GM18873 (cell line): Measurements from ENCODE around the gene SAMD14.

ENCODE experiments used
- ATAC-seq: cut with Tn5 transposase; IDR thresholded peaks from one replicate; pipeline ENCODE4 v1.9.1; 2021; ENCODE audit warnings: mild to moderate bottlenecking, moderate library complexity, moderate number of reproducible peaks; ENCODE audit not compliant: unreplicated experiment, low FRiP score

SAMD14 gene

DNA sequence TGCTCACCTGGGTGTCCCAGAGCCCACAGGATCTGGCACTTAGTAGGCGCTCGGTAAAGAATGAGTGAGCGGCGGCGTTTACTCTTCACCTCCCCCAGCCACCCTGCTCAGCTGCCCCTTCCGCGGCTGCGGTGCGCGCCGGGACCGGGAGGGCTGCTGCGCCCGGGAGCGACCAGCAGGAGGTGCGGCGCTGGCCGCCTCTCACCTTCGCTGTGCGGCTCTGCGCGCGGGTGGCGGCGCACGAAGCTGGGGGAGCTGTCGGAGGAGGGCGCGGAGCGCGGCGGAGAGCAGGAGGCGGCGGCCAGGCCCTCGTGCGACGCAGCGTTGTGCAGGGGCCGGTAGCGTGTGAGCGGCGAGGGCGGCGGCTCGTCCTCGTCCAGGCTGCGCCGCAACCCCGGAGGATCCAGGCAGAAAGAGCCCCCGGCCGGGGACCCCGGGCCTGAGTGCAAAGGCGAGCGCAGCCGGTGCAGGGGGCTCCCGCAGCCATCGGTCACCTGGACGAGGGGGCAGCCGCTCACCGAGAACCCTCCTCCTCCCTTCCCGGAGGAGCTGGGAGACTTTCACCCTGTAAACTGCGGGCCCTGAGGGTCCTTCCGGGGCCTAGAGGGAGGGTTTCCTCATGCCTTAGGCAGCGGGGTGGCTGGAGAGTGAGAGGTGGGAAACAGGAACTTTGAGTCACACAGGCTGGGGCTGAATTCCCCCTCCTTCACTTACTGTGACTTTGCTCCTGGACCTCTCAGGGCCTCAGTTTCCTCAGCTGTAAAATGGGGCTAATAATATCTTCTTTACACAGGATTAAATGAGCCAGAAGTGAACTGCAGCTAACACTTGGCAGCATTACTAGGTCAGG is 12.5 kb downstream of the SAMD14 start:
- ATAC-seq = no peak

DNA sequence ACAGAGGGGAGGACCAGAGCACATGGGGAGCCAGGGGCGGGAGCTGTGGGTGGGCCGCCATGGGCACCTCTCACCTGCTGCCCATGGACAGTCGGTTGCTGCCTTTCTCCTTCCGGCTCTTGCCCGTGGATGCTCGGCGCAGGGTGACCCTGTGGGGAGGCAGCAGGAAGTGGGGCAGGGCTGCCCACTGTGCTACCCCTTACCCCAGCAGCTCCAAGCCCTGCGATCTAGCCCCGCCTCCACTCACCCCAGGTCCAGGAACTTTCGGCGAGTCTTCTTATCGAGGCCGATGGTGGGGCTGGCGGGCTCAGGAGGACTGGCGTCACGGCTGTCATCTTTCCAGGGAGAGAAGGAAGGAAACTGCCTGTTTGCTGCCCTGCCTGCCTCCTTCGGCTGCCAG is 14.2 kb downstream of the SAMD14 start:
- no peak for ATAC-seq

DNA sequence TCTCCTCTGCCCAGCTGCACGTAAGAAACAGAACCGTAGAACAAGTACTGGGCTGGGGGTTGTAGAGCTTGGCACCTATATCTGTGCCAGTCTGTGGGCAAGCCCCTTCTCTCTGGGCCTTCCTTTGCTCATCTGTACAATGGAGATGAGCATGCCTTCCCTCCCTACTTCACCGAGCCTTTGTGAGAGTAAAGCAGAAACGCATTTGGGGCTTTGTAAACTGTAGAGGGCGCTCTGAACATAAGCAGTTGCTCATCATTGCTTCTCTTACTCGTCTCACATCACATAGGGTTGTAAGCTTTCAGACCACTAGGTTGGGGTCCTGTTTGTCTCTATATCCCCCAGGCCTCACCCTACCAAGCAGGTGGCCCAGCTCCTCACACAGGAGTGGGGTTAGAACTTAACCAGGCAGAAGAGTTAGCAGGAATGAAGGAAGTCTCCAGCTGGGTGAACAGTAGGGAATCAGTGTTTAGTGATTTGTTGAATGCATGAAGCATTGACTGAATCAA is 15.1 kb downstream of the SAMD14 start:
- no peak for ATAC-seq

- ATAC-seq = no peak
These were observed 15.6 kb downstream of the SAMD14 start for GRCh38 chr17:50114401-50114800.

DNA sequence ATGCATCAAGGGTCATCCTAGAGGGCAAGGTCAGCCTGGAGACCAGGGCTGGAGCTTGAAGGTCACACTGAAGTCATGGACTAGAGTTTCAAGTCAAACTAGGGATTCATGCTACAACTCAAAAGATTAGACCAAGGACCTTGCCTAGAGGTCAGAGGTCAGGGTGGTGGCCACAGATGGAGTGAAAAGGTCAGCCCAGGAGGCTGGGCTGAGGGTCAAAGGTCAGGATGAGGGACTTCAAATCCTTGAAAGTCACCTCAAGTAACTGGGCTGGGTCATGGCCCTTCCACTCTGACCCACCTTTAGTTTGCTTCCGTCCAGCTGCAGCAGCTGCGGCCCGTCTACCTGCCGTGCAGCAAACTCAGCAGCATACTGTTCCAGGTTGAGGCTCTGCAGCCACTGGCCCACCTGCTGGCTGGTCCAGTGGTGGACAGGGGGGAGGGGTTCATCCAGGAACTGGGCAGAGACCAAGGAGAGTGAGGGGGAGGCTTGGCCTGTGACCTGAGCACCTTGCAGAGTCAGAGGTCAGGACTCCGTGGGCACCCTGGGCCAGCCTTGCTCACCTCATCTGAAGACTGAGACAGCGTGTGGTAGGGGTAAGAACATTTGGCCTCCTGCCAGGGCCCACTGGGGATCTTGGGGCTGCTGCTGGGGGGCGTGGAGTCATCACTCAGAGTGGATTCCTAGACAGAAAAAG is 16.2 kb downstream of the SAMD14 start:
- ATAC-seq = no peak

GRCh38 chr17:50112694-50113093 is 17.3 kb downstream of the SAMD14 start:
- ATAC-seq = no peak

DNA sequence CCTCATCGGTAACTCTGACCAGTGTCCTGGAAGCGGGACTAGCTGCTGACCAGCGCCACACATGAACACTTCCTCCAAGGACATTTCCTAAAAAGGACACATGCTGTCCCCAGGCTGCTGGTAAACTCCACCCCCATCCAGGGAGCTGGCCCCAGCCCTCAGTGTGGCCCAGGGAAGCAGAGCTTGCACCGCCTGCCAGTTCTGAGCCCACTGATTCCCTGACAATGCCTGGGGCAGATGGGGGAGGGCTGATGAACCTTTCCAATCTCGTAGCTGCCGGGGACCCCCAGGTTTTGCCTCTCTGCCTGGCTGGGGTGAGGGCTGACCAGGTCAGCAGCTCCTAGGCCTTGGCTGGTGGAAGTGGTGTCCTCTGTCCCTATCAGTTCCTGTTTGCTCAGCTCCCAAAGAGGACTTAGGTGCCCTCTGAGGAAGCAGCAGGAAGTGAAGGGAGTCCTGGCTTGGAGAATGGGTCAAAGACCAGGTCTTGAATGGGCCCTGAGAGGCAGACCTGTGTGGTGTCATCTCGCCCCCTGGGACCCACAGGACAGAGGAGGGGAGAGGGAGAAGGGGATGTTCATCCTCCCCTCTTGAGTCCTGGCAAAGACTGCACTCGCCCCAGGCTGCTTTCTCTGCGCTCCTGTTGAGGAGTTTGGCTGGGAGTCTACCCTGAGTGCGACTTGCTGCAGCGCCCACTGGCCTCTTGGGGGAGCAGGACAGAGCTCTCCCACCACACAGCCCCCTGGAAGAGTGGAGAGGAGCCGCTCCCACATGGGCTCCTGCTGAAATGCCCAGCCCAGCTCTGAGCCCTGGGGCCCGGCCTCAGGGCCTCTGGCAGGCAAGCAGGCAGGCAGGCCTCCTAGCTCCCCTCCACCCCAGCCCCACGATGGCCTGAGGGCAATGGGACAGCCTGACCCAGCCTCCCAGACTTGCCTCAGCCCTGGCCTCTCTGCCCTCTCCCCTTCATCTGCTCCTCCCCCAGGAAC is 18.0 kb downstream of the SAMD14 start:
- no peak for ATAC-seq

DNA sequence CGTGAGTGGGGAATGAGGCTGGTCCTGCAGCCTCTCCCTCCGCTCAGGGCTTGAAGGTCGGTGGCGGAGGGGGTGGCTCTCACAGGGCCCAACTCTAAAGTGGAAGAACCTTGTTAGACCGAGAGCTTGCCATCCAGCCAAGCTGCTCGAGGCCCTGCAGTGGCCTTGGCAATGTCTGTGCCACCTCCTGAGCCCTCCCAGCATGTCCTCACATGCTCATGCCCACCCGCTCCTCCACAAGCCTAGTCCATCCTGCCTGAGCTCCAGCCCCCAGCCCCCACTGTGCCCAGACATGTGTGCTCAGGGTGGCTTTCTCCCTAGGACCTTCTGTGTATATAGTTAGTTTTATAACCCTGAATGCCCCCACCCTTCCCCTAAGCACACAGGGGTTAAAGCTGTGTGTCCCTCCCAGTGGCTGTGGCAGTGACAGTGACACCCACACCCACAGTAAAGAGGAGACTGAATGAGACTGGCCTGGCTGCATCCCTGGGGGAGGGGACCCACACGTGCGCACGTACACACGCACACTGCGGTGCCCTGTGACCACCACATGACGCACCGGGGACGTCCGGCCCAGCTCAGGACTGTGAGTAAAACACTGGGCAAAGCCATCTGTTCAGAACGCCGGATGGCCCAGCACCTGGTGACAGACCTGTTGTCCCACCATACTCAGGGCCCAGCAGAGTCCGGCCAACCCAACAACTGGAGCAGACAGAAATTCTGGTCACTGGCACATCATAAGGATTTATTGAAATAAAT is 19.2 kb downstream of the SAMD14 start:
- ATAC-seq = no peak

GRCh38 chr17:50109785-50110184 is 20.2 kb downstream of the SAMD14 start:
- ATAC-seq = no peak

- ATAC-seq = no peak
These were observed 20.8 kb downstream of the SAMD14 start for GRCh38 chr17:50109207-50109606.

- ATAC-seq = no peak
These were observed 21.4 kb downstream of the SAMD14 start for GRCh38 chr17:50108556-50108955.

DNA sequence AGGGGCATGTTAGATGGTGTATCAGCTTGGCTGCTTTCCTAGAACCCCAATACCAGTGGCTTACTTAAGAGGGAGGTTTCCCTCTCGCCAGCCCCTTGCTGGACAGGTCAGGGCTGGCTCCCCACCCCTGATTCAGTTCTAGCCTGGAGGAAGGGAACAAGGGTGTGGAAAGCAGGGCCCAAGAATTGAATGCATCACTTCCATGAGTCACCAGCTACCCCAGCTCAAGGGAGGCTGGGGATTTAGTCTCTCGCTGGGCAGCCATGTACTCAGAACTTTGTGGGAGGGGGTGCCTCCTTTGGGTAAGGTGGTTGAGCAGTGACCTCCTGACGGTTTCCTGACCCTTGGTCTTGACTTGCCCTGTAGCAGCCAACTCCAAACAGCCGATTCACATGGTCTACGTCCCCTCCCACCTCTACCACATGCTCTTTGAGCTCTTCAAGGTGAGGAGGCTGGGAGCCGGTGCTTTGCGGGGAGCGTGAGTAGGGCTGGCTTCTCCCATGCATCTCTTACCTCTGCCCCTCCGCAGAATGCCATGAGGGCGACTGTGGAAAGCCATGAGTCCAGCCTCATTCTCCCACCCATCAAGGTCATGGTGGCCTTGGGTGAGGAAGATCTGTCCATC is 22.1 kb downstream of the SAMD14 start:
- ATAC-seq = no peak

DNA sequence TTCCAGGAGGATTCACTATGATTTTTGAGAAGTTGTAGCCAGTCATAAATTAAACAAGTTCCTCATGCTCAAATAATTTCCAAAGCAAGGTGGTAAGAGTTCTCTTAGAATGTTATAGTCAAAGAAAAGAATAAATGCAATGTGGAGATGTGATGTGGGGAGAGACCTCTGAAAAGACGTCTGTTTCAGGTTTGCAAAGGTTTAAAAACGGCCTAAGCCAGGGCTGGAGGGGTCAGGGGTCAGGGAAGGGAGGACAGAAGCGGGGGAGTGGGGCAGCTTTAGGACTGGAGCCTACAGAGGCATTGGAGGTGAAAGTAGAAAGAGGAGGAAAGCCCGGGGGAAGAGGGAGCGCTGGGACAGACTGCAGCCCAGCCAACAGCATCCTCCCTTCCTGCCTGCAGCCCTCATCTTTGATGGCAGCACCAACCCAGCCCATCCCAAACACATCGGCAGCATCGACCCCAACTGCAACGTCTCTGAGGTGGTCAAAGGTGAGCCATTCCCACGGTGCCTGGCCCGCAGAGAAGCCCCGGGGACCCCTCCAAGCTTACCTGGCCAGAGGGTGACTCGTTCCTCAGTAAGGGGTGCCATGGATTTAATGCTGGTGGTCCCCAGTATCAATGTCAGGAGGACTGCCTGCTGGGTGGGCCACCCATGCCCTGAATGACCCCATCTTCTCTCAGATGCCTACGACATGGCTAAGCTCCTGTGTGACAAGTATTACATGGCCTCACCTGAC is 23.4 kb downstream of the SAMD14 start:
- ATAC-seq = no peak

- no peak for ATAC-seq
These were observed 24.1 kb downstream of the SAMD14 start for GRCh38 chr17:50105811-50106210.

DNA sequence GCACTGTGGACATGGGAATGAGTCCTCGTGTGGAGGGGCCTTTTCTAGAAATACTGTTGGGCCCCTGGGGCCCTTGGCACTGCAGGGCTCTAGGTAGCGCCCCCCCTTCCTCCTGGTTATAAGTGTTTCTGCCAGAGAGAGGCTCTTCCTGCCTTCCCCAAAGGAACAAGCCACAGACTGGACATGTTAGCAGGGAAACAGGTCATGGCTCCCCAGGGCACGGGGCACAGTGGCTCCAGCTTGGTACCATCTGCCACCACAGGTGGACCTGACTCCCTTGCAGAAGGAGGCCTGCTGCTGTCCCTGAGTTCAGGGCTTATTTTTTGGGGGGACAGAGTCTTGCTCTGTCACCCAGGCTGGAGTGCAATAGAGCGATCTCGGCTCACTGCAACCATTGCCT is 26.0 kb downstream of the SAMD14 start:
- no peak for ATAC-seq

- no peak for ATAC-seq
These were observed 26.7 kb downstream of the SAMD14 start for GRCh38 chr17:50103252-50103651.

DNA sequence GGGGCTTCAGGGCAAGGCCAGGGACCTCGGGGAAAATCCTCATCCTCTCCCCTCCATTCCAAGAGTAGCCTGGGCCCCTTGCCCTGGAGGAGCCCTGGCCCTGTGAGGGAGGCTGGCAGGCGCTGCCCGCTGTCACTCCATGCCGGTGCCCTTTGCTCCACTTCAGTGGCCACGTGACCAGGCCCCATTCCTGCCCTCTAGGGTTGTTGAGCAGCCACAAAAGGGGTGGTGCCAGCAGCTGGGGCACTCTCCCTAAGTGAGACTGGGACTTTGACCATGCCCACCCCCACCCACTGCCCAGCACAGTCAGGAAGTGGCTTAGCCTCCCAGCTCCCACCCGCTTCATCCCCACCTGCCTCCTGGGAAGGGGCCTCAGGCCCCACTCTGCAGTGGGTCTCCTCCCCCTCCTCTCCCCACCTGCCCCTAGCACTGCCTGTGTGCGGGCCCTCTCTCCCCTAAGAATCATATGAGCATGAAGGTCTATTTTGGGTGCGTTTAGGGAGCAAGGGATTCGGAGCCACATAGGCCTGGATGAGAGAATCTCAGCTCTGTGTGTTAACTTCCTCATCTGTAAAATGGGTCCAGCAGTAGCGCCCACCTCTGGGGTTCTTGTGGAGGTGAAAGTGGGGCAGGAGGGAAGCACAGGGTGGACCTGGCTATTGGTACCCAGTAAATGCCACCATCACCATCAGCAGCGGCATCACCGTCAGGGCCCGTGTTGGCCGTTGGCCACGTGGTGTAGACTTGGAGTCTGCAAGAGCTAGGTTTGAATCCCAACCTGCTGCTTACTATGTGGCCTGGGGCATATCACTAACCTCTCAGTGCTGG is 27.6 kb downstream of the SAMD14 start:
- ATAC-seq = no peak
